Lower lobe of right lung (tissue), 2 donors: ENCODE measurements around the gene NAV1. TPM values are rescaled to one million over a fixed set of nuclear protein-coding genes. Genes with fewer than 3 reads are reported as not detected.

Experiments used
- ATAC-seq, 2 donors: fragments of 200-7000 bp; cut with Tn5 transposase; one replicate each; pipeline ENCODE4 v1.9.1; 2020 to 2022; ENCODE audit warnings: mild to moderate bottlenecking in 2 of 2, moderate library complexity in 2 of 2
- DNase-seq: peaks from one replicate; pipeline ENCODE4 v3.0.0-alpha.2; 2020
- H3K27ac ChIP-seq: fragments of 200-600 bp; one replicate; pipeline ENCODE4 v1.8.0; 2022
- H3K27me3 ChIP-seq: fragments of 200-600 bp; one replicate; pipeline ENCODE4 v1.8.0; 2022; ENCODE audit warnings: low read depth
- H3K36me3 ChIP-seq: fragments of 200-600 bp; one replicate; pipeline ENCODE4 v1.8.0; 2022; ENCODE audit warnings: mild to moderate bottlenecking
- H3K4me1 ChIP-seq: fragments of 200-600 bp; one replicate; pipeline ENCODE4 v1.8.0; 2022
- H3K4me3 ChIP-seq: fragments of 200-600 bp; one replicate; pipeline ENCODE4 v1.8.0; 2022; ENCODE audit warnings: mild to moderate bottlenecking
- H3K9me3 ChIP-seq: fragments of 200-600 bp; one replicate; pipeline ENCODE4 v1.8.0; 2022
- CTCF ChIP-seq: fragments of 200-600 bp; IDR thresholded peaks from one replicate; pipeline ENCODE4 v1.8.0; 2022; ENCODE audit warnings: antibody characterized with exemption, mild to moderate bottlenecking
- intact Hi-C: fragments of 100-400 bp; cut with DNase I; formaldehyde crosslinking; loops from one replicate; pipeline ENCODE4 v1.11.0; 2022
- total RNA-seq: library from RNA; stranded (reverse); fragmentation: NEBNext Ultra II Directional; extraction: Animal tissue kit (Norgen Biotek cat#: 25700); gene quantifications from one replicate; pipeline ENCODE4 v1.2.1, GENCODE V29; 2021
- donor health status: DM: no; HTN: yes; CAD: no; lungs with severe emphysema.

Gene NAV1
- total RNA-seq, 1 donor from 2014 or later: 24.5 TPM

- H3K27me3 ChIP-seq: no peaks in the 10 kb centered on the region
- H3K4me1 ChIP-seq: peaks cover 74% of the 10 kb centered on the region
- peaks cover 7% of the 10 kb centered on the region for H3K36me3 ChIP-seq
- no peak overlapping the region for H3K4me3 ChIP-seq
- H3K27ac ChIP-seq: peak overlapping the region; percentile 97
- TF ChIP-seq CTCF: no peak
- H3K9me3 ChIP-seq: no peaks in the 10 kb centered on the region
- intact Hi-C loops: no loop called here
- ATAC-seq (no peak), DNase-seq (no peak)
These were observed 36.4 kb upstream of the NAV1 start for GRCh38 chr1:201502511-201502857.

GRCh38 chr1:201503397-201504176 lies 35.3 kb upstream of the NAV1 start:
- intact Hi-C loops: no loop called here
- Histone ChIP-seq H3K27ac (peak overlapping the region; percentile 97), H3K36me3 (peaks cover 6% of the 10 kb centered on the region), H3K4me1 (peaks cover 85% of the 10 kb centered on the region), H3K4me3 (peak overlapping the region; percentile 79), H3K9me3 (no peaks in the 10 kb centered on the region), H3K27me3 (no peaks in the 10 kb centered on the region)
- ATAC-seq (peak; percentile 49 to 67), DNase-seq (no peak)
- TF ChIP-seq CTCF: no peak

- H3K36me3 ChIP-seq: peaks cover under 1% of the 10 kb centered on the region
- no peak for ATAC-seq
- no peaks in the 10 kb centered on the region for H3K27me3 ChIP-seq
- DNase-seq: no peak
- peak overlapping the region; percentile 97 for H3K27ac ChIP-seq
- no peaks in the 10 kb centered on the region for H3K9me3 ChIP-seq
- intact Hi-C loops: no loop called here
- H3K4me3 ChIP-seq: peak overlapping the region; percentile 79
- peaks cover 86% of the 10 kb centered on the region for H3K4me1 ChIP-seq
- no peak for TF ChIP-seq CTCF
These were observed 34.7 kb upstream of the NAV1 start for GRCh38 chr1:201504179-201504631.

GRCh38 chr1:201504799-201505502 lies 34.0 kb upstream of the NAV1 start:
- no peaks in the 10 kb centered on the region for H3K36me3 ChIP-seq
- TF ChIP-seq CTCF: no peak
- ATAC-seq (peak in 1 of 2 donors; percentile 32), DNase-seq (no peak)
- H3K9me3 ChIP-seq: no peaks in the 10 kb centered on the region
- peak overlapping the region; percentile 97 for H3K27ac ChIP-seq
- peaks cover 84% of the 10 kb centered on the region for H3K4me1 ChIP-seq
- intact Hi-C loops: no loop called here
- H3K4me3 ChIP-seq: peak overlapping the region; percentile 79
- H3K27me3 ChIP-seq: no peaks in the 10 kb centered on the region

- DNase-seq: no peak
- H3K36me3 ChIP-seq: no peaks in the 10 kb centered on the region
- H3K27ac ChIP-seq: peak overlapping the region; percentile 97
- intact Hi-C loops: no loop called here
- TF ChIP-seq CTCF: no peak
- H3K4me1 ChIP-seq: peaks cover 78% of the 10 kb centered on the region
- no peaks in the 10 kb centered on the region for H3K27me3 ChIP-seq
- H3K9me3 ChIP-seq: no peaks in the 10 kb centered on the region
- H3K4me3 ChIP-seq: peak overlapping the region; percentile 79
- ATAC-seq: peak; percentile 4 to 10
These were observed 33.4 kb upstream of the NAV1 start for GRCh38 chr1:201505503-201505890.
